IMR-90 (cell line): ENCODE measurements around the gene MMP23B. TPM values are rescaled to one million over a fixed set of nuclear protein-coding genes. Genes with fewer than 3 reads are reported as not detected.

Source experiments
- ATAC-seq: fragments of 200-7000 bp; cut with Tn5 transposase; 2 replicates; pipeline ENCODE4 v1.9.1; 2020; ENCODE audit warnings: low read depth, mild to moderate bottlenecking, moderate library complexity
- BruUV-seq: library from RNA; stranded (reverse); fragments of 400-500 nt; replicated peaks from 2 replicates; lab custom pipeline; 2021; lab: Mats Ljungman, UMichigan
- CTCF ChIA-PET: fragments of 300-600 bp; formaldehyde crosslinking; extraction: SDS; loops from one replicate; lab custom pipeline; 2021; ENCODE audit warnings: antibody characterized with exemption; lab: Yijun Ruan, JAX
- POLR2A ChIA-PET: fragments of 300-600 bp; sonication (Branson Sonifier 250); formaldehyde crosslinking; loops from one replicate; lab custom pipeline; 2022; ENCODE audit warnings: antibody characterized with exemption; ENCODE audit not compliant: unreplicated experiment; lab: Charles Lee
- DNase-seq: peaks from one replicate; pipeline ENCODE4 v3.0.0; 2013
- H2AFZ ChIP-seq: replicated peaks from 2 replicates; pipeline ENCODE3; 2013; ENCODE audit warnings: low read length, mild to moderate bottlenecking; ENCODE audit not compliant: poor library complexity
- H2AK5ac ChIP-seq: 2 replicates; pipeline ENCODE4 v1.6.1; 2013; ENCODE audit warnings: low read depth, low read length, inconsistent platforms
- H2AK9ac ChIP-seq: replicated peaks from 2 replicates; pipeline ENCODE3; 2013; ENCODE audit warnings: mild to moderate bottlenecking, low read depth, low read length, moderate library complexity; ENCODE audit not compliant: poor library complexity
- H2BK120ac ChIP-seq: 2 replicates; pipeline ENCODE4 v1.6.1; 2013; ENCODE audit warnings: low read depth, low read length, inconsistent platforms
- H2BK15ac ChIP-seq: 3 replicates; pipeline ENCODE4 v1.6.1; 2013; ENCODE audit warnings: low read depth, low read length, inconsistent platforms
- H2BK20ac ChIP-seq: 2 replicates; pipeline ENCODE4 v1.6.1; 2013; ENCODE audit warnings: low read depth, mild to moderate bottlenecking, inconsistent platforms, low read length, moderate library complexity
- H2BK5ac ChIP-seq: 2 replicates; pipeline ENCODE4 v1.6.1; 2013; ENCODE audit warnings: mild to moderate bottlenecking, low read depth, low read length, inconsistent platforms; ENCODE audit not compliant: poor library complexity, severe bottlenecking
- H3K14ac ChIP-seq: replicated peaks from 2 replicates; pipeline ENCODE4 v1.6.1; 2013; ENCODE audit warnings: low read depth, low read length, inconsistent platforms
- H3K18ac ChIP-seq: 2 replicates; pipeline ENCODE4 v1.6.1; 2013; ENCODE audit warnings: low read depth, low read length, control low read depth
- H3K23ac ChIP-seq: 2 replicates; pipeline ENCODE4 v1.6.1; 2013; ENCODE audit warnings: low read depth, low read length, inconsistent platforms
- H3K27ac ChIP-seq: 2 replicates; pipeline ENCODE4 v1.5.1; 2013; ENCODE audit warnings: mild to moderate bottlenecking, control low read depth, low read length; ENCODE audit not compliant: insufficient read depth
- H3K27me3 ChIP-seq: 2 replicates; pipeline ENCODE4 v1.6.1; 2013; ENCODE audit warnings: low read length; ENCODE audit not compliant: control insufficient read depth, insufficient read depth
- H3K36me3 ChIP-seq: 2 replicates; pipeline ENCODE4 v1.6.1; 2013; ENCODE audit warnings: low read length, mixed read lengths; ENCODE audit not compliant: control insufficient read depth, insufficient read depth
- H3K4ac ChIP-seq: 2 replicates; pipeline ENCODE4 v1.6.1; 2013; ENCODE audit warnings: low read depth, low read length, inconsistent platforms
- H3K4me1 ChIP-seq: 2 replicates; pipeline ENCODE4 v1.6.1; 2013; ENCODE audit warnings: low read length, mixed read lengths; ENCODE audit not compliant: control insufficient read depth, insufficient read depth
- H3K4me2 ChIP-seq: 2 replicates; pipeline ENCODE4 v1.6.1; 2013; ENCODE audit warnings: low read depth, mild to moderate bottlenecking, control low read depth, low read length, moderate library complexity
- H3K4me3 ChIP-seq: 2 replicates; pipeline ENCODE4 v1.5.1; 2013; ENCODE audit warnings: low read depth, mild to moderate bottlenecking, control low read depth, low read length, moderate library complexity; ENCODE audit not compliant: insufficient read depth
- H3K56ac ChIP-seq: 2 replicates; pipeline ENCODE4 v1.6.1; 2013; ENCODE audit warnings: low read length, inconsistent platforms; ENCODE audit not compliant: insufficient read depth; ENCODE audit errors: extremely low read depth
- H3K79me1 ChIP-seq, 2 experiments: 2 replicates each; pipeline ENCODE4 v1.6.1; 2013; ENCODE audit warnings: low read length in 2 of 2, inconsistent platforms in 1 of 2, low read depth in 1 of 2
- H3K9ac ChIP-seq: 2 replicates; pipeline ENCODE4 v1.6.1; 2013; ENCODE audit warnings: low read depth, low read length, control low read depth
- H3K9me1 ChIP-seq: 2 replicates; pipeline ENCODE4 v1.6.1; 2013; ENCODE audit warnings: low read length, inconsistent platforms; ENCODE audit not compliant: insufficient read depth
- H3K9me3 ChIP-seq: 2 replicates; pipeline ENCODE4 v1.6.1; 2013; ENCODE audit warnings: low read length; ENCODE audit not compliant: control insufficient read depth, insufficient read depth
- H4K20me1 ChIP-seq: 2 replicates; pipeline ENCODE4 v1.6.1; 2013; ENCODE audit warnings: low read length, inconsistent platforms; ENCODE audit not compliant: insufficient read depth
- H4K5ac ChIP-seq: 2 replicates; pipeline ENCODE4 v1.6.1; 2013; ENCODE audit warnings: mild to moderate bottlenecking, low read depth, low read length, control low read depth
- H4K8ac ChIP-seq, 2 experiments: 2 replicates each; pipeline ENCODE4 v1.6.1; 2013; ENCODE audit warnings: low read depth in 2 of 2, low read length in 2 of 2, control low read depth in 1 of 2, inconsistent platforms in 1 of 2
- H4K91ac ChIP-seq: 2 replicates; pipeline ENCODE4 v1.6.1; 2013; ENCODE audit warnings: low read depth, low read length, inconsistent platforms; ENCODE audit not compliant: insufficient read depth
- CTCF ChIP-seq: conservative IDR thresholded peaks from 2 replicates; pipeline ENCODE4 v1.5.1; 2012; ENCODE audit warnings: mild to moderate bottlenecking, low read depth, low read length, improper control_type of control experiment
- MXI1 ChIP-seq: IDR thresholded peaks from 2 replicates; pipeline ENCODE4 v1.6.1; 2012; ENCODE audit warnings: low read depth, mild to moderate bottlenecking, low read length, moderate library complexity, borderline replicate concordance
- RAD21 ChIP-seq: IDR thresholded peaks from 2 replicates; pipeline ENCODE4 v1.6.1; 2012; ENCODE audit warnings: low read length, improper control_type of control experiment
- WGBS, 2 experiments: methylation state at CpG; one replicate each; pipeline versions ENCODE4 v1.1.5 to v1.1.7; 2013; ENCODE audit warnings: missing lambda C conversion rate in 2 of 2; ENCODE audit not compliant: insufficient read length in 1 of 2; ENCODE audit errors: extremely low coverage in 2 of 2; 5-methylcytosine and 5-hydroxymethylcytosine counted together
- dilution Hi-C: fragments of 300-500 bp; cut with HindIII; formaldehyde crosslinking; loops from one replicate; pipeline ENCODE4 v1.14.3; 2018; ENCODE audit warnings: low sequenced_read_pairs; ENCODE audit not compliant: unreplicated experiment
- in situ Hi-C: fragments of 300-500 bp; cut with MboI; formaldehyde crosslinking; loops from 3 replicates; pipeline ENCODE4 v1.14.3; 2019; ENCODE audit warnings: low sequenced_read_pairs, inconsistent platforms, mixed read lengths
- intact Hi-C: fragments of 100-400 bp; cut with micrococcal nuclease; formaldehyde crosslinking; loops from 2 replicates; pipeline ENCODE4 v1.10.0; 2022
- polyA plus RNA-seq, 3 experiments: library from polyadenylated mRNA; depleted of rRNA; stranded (reverse); fragments of >200 nt; gene quantifications; 2 replicates each; pipeline ENCODE4 v1.2.3, GENCODE V29; 2012; ENCODE audit warnings: low replicate concordance in 1 of 3
- total RNA-seq: library from RNA; depleted of rRNA; stranded (reverse); fragments of >200 nt; gene quantifications from 2 replicates; pipeline ENCODE4 v1.2.3, GENCODE V29; 2012

Gene MMP23B
- total and polyA plus RNA-seq, 2 of the 4 experiments (the other 2 are of a cell fraction): 1.1 to 5.4 TPM

DNA sequence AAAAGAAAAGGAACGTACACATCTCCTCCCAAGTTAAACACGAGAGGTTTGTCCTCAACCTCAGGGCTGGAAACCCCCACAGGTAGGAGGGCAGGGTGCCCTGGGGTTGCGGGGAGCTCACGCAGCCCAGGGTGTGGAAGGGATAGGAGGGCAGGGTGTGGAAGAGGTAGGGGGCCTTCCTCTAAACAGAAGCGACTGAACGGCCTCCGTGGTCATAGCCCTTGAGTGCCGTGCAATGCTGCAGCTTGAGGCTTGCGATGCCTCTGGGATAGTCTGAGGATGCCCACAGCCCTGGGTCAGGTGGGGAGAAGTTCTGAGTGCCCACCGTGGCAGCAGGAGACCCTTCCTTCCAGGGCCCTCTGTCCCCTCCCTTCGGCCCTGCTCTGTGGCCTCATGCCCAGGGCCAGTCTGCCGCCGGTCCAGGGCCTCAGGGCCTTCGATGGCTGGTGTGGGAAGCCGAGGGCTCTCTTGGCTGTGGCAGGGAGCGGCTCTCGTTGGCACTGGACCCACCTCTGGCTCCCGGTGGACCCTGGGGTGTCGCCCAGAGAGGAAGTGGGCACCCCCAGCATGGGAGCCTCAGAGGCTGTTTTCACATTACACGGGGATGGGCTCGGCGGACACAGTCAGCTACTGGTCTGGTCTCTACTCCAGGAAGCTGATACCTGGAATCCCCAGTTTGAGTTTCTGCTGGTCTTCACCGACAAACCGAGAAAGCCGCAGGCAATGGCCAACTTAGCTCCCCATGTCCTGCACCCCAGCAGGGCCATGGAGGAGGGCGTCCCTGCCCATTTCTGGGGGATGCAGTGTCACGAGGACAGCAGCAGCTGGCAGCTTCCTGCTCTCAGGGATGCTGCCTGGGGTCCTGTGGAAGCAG is 33.2 kb downstream of the MMP23B start (continued):
- no peak for TF ChIP-seq CTCF

GRCh38 chr1:1665815-1666251 is 33.9 kb downstream of the MMP23B start:
- Histone ChIP-seq H3K18ac (no peak overlapping the region), H3K27me3 (no peaks in the 10 kb centered on the region), H2BK15ac (no peak overlapping the region), H2AK5ac (no peak overlapping the region), H2BK5ac (no peak overlapping the region), H2AFZ (peak overlapping the region; percentile 43), H4K20me1 (no peaks in the 10 kb centered on the region), H3K4me3 (no peak overlapping the region), H3K36me3 (peaks cover 41% of the 10 kb centered on the region), H4K8ac (no peak overlapping the region), H2AK9ac (peak overlapping the region; percentile 28), H2BK20ac (no peak overlapping the region), H3K14ac (no peak overlapping the region), H3K9ac (no peak overlapping the region), H3K9me1 (no peaks in the 10 kb centered on the region; the same call in 1 of the 2 replicates), H3K4ac (no peak overlapping the region), H3K23ac (no peak overlapping the region), H3K4me1 (peaks cover 6% of the 10 kb centered on the region), H3K27ac (no peak overlapping the region), H2BK120ac (no peak overlapping the region), H3K4me2 (no peak overlapping the region), H3K56ac (no peak overlapping the region), H3K9me3 (no peaks in the 10 kb centered on the region), H4K91ac (no peak overlapping the region), H3K79me1 (peaks cover 0 to 7% of the 10 kb centered on the region in 2 experiments; a peak in 1 of 4 replicates), H4K5ac (no peak overlapping the region)
- DNase-seq (no peak), ATAC-seq (no peak)
- ChIA-PET POLR2A (no interaction called here), CTCF (interaction anchor here (0.5 kb wide), 1 partner anchor 111 kb away, joined by 6 read pairs; no protein-coding TSS in a partner anchor)
- in situ Hi-C loops (no loop called here), intact Hi-C loops (no loop called here), dilution Hi-C loops (no loop called here)
- 81% methylated on average over 13 of the region's 25 CpGs; no CpG with 5 or more reads in 1 of the 2 experiments for WGBS, 2 experiments
- no TSS peak for BruUV-seq
- TF ChIP-seq MXI1 (no peak), CTCF (peak; percentile 27), RAD21 (0 out of 2 replicates have a peak, but pooled peaks have one; percentile 6)
